WI38 (cell line): ENCODE results near the gene ELOB.

Experiments used
- H3K4me3 ChIP-seq: 2 replicates; pipeline ENCODE4 v1.5.1; 2011; ENCODE audit warnings: low read depth, mild to moderate bottlenecking, control low read depth, low read length
- CTCF ChIP-seq: IDR thresholded peaks from 2 replicates; pipeline ENCODE4 v1.5.1; 2012; ENCODE audit warnings: low read depth, mild to moderate bottlenecking, control low read depth, low read length

The ELOB gene

GRCh38 chr16:2734844-2735515 lies 42.1 kb downstream of the ELOB start:
- H3K4me3 ChIP-seq, result no peak overlapping the region
- no peak for TF ChIP-seq CTCF

GRCh38 chr16:2728034-2728433 lies 49.0 kb downstream of the ELOB start:
- H3K4me3 ChIP-seq, result no peak overlapping the region
- TF ChIP-seq CTCF, result no peak

GRCh38 chr16:2726923-2727322 lies 50.2 kb downstream of the ELOB start:
- no peak for TF ChIP-seq CTCF
- H3K4me3 ChIP-seq, result no peak overlapping the region

GRCh38 chr16:2724816-2725348 lies 52.2 kb downstream of the ELOB start:
- no peak for TF ChIP-seq CTCF
- no peak overlapping the region for H3K4me3 ChIP-seq

GRCh38 chr16:2724088-2724676 lies 52.9 kb downstream of the ELOB start:
- H3K4me3 ChIP-seq, result no peak overlapping the region
- TF ChIP-seq CTCF, result no peak

GRCh38 chr16:2721634-2722173 lies 55.4 kb downstream of the ELOB start:
- peak overlapping the region; percentile 51 for H3K4me3 ChIP-seq
